H1 (cell line): ENCODE measurements around the gene TEDC1. TPM values are rescaled to one million over a fixed set of nuclear protein-coding genes. Genes with fewer than 3 reads are reported as not detected.

Experiments
- PHF8 ChIP-seq: fragments of 200-600 bp; sonication (generic); conservative IDR thresholded peaks from 2 replicates; pipeline ENCODE4 v1.7.1; 2012; ENCODE audit warnings: low read depth, mild to moderate bottlenecking, inconsistent platforms, low read length, moderate library complexity
- RFX5 ChIP-seq: IDR thresholded peaks from 2 replicates; pipeline ENCODE4 v1.6.1; 2011; ENCODE audit warnings: low read depth, low read length, improper control_type of control experiment, borderline replicate concordance
- polyA plus RNA-seq, 7 experiments: library from polyadenylated mRNA; depleted of rRNA in 3 of 7; stranded (reverse) in 5 of 7; unstranded in 2 of 7; fragments of >200 nt in 5 of 7; fragments of 200-250 nt in 2 of 7; gene quantifications; 1 replicate in 5 of 7; 2 replicates in 1 of 7; 4 replicates in 1 of 7; pipeline versions ENCODE4 v1.2.1 to v1.2.3, GENCODE V29; 2011 to 2013; ENCODE audit warnings: missing spikeins in 2 of 7, mixed read lengths in 2 of 7
- total RNA-seq: library from RNA; stranded (reverse); fragmentation: NEBNext Ultra II Directional; extraction: Animal tissue kit (Norgen Biotek cat#: 25700); gene quantifications from 2 replicates; pipeline ENCODE4 v1.2.1, GENCODE V29; 2021

TEDC1 gene
- total and polyA plus RNA-seq, 2 of the 8 experiments (the other 6 are each of a cell fraction or from before 2014, with no cell fraction given), result 5.6 to 14.8 TPM

DNA sequence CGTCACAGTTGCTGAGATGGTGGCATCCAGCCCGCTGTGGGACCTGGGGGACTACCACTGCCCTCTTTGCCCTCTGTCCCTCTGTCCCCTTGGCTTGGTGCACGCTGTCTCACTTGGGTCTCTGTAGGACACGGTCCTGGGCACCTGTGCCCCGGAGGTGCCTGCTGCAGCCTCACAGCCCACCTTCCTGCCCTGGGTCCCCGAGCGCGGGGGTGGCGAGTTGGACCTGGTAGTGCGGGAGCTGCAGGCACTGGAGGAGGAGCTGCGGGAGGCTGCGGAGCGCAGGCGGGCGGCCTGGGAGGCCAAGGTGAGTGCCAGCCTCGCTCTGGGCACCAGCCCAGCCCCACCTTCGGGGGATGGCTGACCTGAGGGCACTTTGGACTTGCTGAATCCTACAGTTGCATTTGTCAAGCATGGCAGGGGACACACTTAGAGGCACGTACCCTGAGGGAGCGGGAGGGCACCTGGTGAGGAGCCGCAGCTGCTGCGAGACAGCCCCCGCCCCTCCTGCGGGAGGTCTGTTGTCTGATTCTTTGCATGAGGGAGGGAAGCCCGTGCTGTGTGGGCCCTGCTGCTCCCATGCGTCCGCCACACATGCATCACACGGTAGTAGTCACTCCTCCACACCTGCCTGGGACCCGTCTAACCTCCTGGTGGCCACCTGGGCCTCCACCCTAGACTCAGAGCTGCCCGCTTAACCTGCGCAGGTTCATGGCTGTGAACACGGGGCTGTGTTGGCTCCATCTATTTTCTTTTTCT, 6.8 kb downstream of the TEDC1 start (continued):
- TF ChIP-seq RFX5, result no peak
- no peak for TF ChIP-seq PHF8
